Activated CD4-positive, alpha-beta T cell treated with anti-CD3 and anti-CD28 coated beads for 48 hours (primary cell): ENCODE measurements around the gene UBR4.

Experiments
- DNase-seq: peaks from one replicate; pipeline ENCODE4 v3.0.0-alpha.2; 2020

UBR4 gene

DNA sequence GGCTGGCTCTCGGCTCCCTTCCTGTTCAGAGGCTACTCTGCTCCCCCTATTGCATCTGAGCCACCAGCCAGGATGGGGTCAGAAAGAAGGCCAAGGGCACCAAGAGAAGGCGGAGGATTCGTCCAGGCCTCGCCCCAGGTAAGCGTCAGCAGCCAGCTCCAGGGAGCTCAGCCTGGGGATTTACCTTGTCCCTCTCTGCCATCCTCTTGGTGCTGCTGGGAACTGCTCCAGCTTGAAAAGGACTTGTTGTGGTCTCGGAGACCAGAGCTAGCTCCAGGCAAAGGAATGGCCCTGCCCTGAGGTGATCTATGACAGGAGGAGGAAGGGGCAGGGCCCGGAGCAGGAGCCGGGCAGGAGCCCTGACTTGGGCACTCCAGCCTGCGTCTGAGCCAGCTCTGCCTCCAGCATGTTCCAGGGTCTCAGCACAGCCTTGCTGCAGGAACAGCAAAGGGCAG is 139.8 kb downstream of the UBR4 start:
- no peak for DNase-seq

DNA sequence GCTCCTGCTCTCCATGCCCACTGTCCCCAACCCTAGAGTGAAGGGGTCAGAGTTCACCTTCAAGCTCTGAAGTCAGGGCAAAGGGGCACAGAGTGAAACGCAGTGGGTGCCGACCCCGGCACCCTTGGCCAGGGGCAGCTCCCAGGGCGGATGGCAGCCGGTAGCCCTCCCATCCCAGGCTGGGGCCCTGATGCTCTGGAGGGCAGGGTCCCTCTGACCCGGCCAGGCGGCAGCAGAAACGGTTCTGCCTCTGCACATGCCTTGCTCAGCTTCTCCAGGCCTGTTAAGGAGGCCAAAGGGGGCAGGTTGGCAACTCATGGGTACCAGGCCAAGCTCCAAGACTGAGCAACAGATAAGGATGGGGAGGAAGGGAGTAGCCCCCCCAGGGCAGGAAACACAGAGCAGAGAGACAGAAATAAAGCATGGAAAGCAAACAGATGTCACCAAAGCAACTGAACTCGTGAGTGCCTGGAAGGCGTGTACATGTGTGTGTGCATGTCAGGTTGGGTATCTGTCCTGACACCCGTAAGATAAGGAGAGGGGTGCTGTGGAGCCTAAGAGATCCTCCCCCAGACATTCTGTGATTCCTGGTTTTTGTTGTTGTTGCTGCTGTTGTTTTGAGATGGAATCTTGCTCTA is 141.3 kb downstream of the UBR4 start:
- no peak for DNase-seq

DNA sequence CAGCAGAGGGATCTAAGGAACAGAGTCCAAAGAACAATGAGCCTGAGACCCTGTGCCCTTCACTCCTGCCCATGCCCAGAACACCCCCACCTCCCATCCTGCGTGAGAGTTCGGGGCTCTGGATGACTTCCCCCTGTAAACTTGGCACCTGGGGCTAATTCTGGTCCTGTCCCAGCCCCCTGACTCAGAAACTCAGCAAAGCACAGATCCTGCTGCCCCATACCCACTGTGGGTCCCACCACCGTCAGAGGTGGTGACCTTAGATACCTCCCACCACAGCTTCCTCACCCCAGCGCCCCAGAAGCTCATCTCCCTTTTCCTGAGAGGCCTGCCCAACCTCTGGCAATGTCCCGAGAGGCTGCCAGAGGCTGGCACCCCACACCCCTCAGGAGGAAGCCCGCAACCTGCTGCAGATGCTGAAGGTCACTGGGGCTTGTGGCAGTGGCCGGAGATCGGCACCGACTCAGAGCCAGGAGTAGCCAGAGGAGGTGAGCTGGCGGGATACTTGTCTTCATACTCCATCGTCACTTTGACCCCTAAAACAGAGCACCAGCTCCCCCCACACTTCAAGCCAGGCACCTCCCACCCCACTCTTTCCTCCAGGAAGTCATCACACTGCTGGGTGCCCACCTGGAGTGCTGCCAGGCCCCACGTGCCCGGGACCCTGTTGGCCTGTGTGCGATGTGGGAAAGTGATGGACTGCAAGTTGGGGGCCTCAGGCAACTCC is 142.0 kb downstream of the UBR4 start:
- no peak for DNase-seq

DNA sequence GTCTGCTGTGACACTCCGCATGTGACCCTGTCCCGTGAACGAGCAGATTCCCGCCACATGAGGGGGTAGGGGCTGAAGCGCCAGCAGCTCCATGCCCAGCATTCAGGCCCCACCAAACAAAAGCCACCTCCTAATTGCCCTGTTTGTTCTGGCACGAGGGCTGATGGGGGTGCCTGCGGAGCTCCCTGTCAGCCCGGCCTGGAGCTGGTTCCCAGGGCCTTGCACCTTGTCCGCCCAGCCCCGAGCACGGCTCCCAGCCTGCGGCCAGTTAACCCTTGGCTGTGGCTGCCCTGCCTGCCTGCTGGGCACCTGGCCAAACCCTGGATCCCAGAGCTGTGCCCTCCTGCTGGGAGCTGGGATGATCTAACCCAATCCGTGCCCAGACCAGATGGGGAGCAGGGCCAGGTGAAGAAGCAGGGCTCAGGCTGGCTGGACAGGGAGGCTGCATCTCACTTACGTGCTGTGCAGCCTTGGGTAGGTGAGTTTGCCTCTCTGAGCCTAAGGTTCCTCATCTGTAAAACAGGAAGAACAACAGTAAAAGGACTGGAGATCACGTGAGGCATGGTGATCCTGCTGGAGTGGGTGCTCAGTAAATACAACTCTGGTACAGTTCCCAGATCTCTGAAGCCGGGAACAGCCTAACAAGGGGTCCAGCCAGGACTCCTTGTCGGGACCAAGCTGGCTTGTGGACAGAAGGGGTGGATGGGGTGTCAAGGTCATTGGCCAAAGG is 142.7 kb downstream of the UBR4 start:
- DNase-seq = no peak

DNA sequence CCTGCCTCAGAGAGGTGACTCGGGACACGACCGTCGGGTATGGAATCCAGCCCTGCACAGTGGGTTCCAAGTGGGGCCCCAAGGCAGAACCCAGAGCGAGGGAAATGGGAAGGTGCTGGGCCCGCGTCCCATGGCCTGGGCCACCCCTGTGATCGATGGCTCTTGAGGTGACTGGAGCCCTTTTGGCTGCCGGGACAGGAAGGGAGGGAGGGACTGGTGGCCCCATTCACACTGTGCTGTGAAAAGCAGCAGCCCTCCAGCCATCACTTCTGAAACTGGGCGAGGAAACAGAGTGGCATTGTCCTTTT is 143.2 kb downstream of the UBR4 start:
- DNase-seq = no peak

DNA sequence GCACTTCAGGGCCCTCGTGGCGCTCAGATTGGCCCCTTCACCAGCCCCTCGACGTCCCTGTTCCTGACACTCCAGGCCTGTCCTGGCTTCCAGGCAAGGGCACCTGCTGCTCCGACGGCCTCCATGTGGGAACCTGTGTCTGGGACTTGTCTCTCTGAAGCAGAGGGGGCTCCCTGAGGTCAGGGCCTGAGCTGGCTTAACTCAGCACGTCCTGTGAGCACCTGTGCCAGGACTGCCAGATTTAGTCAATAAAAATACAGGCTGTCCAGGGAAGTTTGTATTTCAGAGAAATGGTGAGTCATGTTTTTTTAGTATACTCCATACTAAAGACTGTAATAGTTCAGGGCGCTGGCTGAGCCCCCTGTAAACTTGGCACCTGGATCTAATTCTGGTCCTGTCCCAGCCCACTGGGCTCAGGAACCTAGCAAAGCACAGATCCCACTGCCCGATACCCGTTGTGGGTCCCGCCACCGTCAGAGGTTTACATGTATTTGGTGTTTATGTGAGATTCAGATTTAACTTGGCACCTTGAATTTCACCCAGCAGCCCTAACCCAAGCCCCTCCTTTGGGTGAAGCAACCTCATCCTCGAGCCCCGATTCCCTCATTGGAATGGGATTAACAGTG is 143.7 kb downstream of the UBR4 start:
- no peak for DNase-seq

DNA sequence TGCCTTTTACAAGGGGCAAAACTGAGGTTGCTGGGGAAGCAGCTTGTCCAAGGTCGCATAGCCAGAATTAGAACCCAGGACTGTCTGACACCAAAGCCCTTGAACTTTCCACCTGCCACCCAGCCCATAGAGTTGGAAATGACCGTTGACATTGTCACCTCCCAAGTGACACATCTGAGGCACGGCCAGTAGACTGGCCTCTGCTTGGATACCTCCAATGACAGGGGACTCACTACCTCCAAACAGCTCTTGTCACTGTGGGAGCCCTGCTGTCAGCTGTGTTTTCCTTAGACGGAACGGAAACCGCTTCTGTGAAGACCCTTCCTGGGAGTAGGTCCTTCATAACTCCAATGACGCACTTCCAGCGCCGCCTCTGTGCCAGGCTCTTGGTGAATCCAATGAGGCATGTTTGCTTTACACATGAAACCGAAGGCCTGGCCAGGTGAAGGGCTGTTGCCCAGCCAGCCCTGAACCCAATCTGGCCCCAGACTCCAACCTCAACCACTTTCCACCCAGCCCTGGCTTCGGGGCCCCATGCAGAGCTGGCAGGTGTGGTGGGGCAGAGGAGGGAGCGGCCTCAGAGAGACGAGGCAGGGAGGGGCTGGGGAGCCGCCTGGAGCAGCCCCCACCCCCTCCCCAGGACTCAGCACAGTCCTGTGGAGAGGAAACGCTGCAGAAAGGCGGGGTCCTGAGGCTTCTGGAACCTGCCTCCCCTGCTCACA is 144.4 kb downstream of the UBR4 start:
- DNase-seq = no peak

DNA sequence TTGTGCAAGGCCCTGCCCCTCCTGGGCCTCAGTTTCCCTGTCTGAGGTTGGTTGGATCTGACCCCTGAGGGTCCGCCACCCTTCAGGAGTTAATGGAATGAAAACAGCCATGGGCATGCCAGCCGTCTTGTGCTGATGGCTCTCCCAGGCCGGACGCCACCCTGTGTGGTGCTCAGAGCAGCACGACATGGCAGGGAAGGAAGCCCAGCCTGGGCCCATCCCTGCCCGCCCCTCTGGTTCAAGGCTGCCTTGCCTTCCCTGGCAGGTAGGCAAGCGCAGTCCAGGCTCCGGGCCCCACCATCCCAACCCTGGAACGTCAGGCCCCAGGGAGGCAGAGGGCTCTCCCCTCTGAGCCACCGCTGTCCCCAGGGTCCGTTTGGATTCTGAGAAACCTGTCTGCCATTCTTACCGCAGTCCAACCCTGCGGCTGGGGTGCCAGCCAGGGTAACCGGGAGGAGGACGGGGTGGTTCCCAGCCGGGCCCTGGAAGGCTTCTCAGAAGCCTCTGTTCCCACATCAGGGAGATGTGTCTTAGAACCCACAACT is 145.1 kb downstream of the UBR4 start:
- DNase-seq = no peak

DNA sequence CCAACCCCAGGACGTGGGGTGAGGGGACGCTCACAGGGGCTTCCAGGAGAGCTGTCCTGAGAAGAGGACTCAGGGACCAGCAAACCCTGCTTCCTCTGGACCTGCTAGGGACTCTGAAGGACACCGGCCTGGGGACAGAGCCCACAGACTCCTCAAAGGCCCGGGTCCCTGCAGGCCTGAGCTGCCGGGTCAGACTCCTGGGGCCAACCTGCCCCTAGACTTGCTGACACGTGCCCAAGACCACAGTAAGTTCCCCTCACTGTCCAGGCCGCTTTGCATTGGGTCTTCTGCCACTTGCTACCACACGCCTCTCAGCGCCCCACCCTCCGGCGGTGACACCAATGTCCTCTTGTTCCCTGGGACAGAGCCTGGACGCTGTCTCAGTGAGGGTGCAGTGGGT is 146.9 kb downstream of the UBR4 start:
- DNase-seq = no peak

DNA sequence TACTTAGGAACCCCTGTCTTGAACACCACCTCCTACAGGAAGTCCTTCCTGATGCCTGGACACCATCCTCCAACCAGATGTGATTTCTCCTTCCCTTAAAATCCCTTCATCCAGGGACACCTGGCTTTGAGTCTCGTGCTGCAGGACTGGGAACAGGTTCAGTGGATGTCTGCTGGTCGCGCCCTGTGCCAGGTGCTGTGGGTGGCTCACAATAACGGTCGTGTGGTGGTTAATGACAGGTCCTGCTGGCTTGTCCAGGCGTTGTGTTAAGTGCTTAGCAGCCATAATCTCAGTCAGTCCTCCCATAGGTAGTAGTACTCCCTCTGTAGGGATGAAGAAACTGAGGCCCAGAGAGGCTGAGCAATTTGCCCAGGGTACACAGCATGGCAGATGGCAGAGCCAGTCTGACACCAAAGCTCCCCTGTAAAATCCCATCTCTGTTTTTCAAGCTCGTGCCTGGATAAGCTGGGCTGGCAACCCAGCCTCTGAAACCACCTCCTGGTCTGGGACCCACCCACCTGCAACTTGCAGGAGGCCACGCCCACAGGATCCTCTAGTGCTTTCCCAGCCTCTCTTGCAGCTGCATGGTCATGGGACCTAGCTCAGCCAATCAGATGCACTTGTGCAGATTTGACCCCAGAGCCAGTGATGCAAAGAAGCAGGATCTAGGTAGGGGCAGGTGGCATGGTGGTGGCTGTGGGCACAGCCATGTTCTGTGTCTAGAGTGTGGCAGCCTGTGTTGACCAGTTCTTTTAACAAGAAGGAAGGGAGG is 147.6 kb downstream of the UBR4 start:
- no peak for DNase-seq

DNA sequence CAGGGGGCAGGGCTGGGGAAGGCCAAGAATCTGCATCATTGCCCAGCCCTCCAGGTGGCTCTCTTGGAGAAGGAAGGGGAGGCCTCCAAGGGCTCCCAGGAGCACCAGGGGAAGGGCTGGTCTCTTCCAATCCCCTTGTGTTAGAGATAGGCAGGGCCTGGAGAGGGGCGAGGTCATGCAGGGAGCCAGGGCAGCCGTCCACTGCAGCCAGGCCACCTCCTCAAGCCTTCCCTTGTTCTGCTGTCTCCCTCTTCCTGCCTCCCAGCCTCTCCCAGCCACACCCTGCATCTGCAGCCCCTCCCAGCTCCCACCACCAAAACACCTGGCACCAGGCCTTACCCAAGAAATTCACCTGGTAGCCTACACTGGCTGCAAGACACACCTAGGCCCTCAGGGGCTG is 148.3 kb downstream of the UBR4 start:
- no peak for DNase-seq

DNA sequence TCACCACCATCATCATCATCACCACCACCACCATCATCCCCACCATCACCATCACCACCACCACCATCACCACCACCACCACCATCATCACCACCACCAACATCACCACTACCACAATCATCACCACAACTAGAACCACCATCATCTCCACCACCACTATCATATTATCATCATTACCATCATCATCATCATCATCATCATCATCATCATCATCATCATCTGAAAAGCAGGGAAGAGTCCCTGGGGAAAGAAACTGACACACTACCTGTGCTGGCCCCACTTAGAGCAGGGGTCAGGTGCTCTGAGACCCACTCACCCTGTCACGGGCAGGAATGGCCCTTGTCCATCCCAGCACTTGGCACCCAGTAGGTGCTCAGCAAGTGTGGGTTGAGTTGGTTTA is 148.7 kb downstream of the UBR4 start:
- DNase-seq = no peak

DNA sequence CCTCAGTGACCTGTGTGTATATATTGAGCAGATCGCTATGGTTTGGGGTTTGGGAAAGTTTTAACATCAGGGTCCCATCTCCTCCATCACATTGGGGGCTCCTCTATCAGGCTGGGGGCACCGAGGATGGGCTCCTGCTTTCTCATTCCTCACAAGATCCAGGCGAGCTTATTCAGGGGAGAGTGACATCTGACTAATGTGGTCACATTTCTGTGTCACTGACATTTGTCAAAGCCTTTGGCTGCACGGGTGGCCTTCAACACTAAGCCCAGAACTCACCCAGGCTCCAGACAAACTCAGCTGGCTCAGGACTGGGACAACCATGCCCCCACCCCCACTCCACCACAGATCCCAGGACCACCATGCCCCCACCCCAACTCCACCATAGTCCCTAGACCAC is 150.3 kb downstream of the UBR4 start:
- DNase-seq = no peak

DNA sequence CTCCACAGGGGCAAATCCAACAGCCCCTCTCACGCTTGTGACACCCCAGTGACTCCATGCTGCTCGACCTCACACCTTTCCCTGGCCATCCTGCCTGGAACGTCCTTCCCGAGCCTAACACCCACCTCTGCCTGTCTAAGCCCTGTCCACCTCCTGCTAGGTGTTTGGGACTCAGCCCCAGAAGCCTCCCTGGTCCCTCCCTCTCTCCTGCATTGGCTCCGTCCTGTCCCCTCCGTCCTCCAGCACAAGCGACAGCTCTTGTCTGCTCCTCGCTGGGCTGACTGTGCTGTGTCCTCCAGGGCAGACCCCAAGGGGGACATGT is 151.6 kb downstream of the UBR4 start:
- no peak for DNase-seq

DNA sequence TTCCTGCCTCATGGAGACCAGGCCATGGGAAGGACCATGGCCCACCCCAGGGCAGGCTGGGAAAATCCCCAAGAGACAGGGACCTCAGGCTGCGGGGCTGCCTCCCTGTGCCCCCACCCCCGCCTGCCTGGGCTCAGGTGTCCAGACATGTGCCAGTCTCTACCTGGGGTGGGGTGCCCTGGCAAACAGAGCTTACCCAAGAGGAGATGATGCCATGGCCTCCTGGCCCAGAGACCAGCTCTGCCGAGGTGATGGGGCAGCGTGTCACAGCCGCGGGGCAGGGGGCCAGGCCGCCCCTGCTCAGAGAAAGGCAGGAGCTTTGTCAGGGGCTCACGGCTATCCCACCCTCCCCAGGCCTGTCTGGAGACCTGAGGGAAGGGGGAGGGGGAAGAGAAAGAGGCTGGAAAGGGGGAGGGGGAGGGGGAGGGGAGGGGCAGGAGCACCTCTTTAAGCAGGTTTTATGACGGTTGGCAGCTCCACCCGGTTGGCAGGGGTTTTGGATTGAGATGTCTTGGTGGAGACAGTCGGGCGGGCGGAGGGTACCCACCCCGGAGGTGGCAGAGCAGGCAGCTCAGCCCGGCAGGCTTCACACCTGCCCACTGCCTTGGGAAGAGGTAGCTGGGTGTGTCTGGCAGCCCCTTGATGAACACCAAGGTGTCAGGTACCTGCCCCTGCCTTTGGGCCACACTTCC is 152.1 kb downstream of the UBR4 start:
- no peak for DNase-seq

DNA sequence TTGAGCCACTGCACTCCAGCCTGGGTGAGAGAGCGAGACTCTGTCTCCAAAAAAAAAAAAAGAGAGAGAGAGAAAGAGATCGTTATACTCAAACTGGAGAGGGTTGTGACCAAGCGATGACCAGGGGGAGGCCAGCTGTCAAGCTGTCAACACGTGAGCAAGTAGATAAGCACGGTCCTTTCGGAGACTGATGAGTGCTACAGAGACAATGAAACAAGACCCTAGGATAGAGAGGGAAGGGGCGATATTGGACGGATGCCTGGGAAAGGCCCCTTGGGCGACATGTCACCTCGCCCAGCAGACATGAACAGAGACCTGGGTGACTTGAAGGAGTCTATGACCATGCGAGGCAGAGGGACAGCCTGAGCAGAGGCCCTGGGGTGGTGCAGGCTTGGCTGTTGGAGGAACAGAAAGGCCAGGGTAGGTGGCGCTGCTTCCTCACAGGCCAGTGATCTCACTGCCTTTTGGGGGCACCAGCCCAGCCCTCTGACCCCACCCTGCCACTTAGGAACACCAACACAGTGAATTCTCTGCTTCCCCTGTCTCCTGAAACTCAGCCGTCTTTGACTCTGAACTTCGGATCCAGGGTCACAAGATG is 152.8 kb downstream of the UBR4 start:
- DNase-seq = no peak

DNA sequence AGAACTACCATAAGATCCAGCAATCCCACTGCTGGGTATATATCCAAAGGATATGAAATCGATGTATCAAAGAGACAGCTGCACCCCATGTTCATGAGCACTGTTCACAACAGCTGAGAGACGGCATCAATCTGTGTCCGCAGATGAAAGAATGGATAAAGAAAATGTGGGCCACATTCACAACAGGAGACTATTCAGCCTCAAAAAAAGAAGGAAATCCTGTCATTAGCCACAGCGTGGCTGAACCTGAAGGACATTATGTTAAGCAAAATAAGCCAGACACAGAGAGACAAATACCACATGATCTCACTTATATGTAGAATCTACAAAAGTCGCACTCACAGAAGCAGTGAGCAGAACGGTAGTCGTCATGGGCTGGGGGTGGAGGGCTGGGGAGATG is 154.4 kb downstream of the UBR4 start:
- no peak for DNase-seq

DNA sequence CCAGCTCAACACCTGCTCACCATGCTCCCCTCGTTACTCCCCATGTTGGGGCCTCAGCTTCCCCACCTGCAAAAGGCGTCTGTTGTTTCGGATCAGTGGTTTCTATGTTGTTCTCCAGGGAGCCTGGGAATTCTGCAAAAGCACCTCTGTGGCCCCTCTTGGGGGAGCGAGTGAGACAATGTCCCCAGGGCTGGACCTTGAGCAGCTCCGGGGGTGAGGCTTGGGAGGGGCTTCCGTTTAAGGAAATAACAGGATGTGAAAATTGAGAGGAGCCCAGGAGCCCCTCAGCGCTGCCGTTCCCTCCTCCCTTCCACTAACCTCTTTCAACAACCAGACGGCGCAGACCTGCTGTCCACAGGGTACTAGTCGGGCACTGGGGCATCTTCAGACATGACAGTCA is 155.1 kb downstream of the UBR4 start:
- DNase-seq = no peak

DNA sequence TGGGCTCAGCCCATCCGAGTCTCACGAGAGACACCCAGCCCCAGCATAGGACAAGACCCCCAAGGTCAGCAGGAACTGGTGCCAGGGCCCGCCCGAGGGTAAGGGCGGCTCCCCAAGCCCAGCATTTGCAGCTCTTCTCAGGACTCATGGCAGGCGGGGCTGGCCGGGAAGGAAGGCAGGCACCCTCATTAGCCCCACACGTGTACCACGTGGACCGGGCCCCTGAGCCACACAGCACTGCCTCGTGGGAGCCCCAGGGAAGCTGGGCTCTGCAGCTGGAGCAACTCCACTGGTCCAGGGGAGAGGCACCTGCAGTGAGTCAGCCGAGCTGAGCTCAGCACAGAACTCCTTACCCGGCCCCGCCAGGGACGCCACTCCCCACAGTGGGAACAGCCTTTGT is 155.8 kb downstream of the UBR4 start:
- DNase-seq = no peak

DNA sequence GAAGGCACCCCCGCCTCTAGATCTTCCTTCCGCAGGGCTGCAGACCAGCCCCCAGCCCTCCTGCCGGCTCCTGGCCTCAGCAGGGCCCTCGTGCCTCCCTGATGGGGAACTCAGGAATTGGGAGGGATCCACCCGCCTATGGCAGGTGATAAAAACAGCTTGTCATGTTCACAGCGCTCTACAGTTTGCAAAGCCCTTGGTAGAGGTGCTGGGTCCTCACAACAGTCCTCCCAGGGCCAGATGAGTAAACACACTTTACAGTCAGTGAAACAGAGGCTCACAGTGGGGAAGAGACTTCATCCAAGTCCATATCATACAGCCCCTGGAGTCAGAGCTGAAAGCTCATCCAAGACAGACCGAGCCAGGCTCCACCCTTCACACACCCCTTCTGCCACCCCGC is 156.6 kb downstream of the UBR4 start:
- no peak for DNase-seq

DNA sequence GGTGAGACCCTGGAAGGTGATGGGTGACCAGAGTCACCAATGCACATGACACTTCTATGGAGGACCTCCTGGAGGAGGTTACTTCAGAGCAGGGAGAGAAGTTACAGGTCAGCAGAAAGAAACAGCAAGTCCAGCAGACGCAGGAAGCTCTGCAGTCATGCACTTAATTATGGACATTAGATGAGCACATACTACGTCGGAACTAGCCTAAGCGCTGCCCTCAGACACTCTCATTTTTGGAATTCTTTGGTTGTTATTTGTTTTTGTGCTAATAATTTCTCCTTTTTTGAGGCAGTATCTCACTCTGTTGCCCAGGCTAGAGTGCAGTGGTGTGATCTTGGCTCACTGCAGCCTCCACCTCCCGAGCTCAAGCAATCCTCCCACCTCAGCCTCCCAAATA is 160.3 kb downstream of the UBR4 start:
- DNase-seq = no peak
